Thyroid gland (tissue), 4 donors: Measurements from ENCODE around the gene AXL.

ENCODE experiments used
- CTCF ChIP-seq, 6 experiments: fragments of 200-600 bp in 3 of 6; fragments of 450-650 bp in 3 of 6; sonication (generic) in 3 of 6; IDR thresholded peaks; one replicate each; pipeline ENCODE4 v1.5.1; 2016 to 2019; ENCODE audit warnings: antibody characterized with exemption in 6 of 6, mild to moderate bottlenecking in 2 of 6, inconsistent platforms in 1 of 6, moderate library complexity in 1 of 6
- POLR2A ChIP-seq, 2 donors: fragments of 450-650 bp; IDR thresholded peaks; one replicate each; pipeline ENCODE4 v1.6.1; 2017; ENCODE audit warnings: antibody characterized with exemption in 2 of 2, mild to moderate bottlenecking in 2 of 2, moderate library complexity in 1 of 2

GRCh38 chr19:41308450-41309179, 89.6 kb downstream of the AXL start:
- TF ChIP-seq CTCF (IDR thresholded peaks at IDR 0.05) = peak; percentile 77 to 97 (median 94)
- TF ChIP-seq POLR2A (IDR thresholded peaks at IDR 0.05) = no peak
